Measurements from ENCODE around the gene DBR1.

DBR1 gene

GRCh38 chr3:138124188-138124587, 50.5 kb downstream of the DBR1 start:
- DNase-seq (ENCODE audit: low read depth, low spot score), result no peak

- DNase-seq (ENCODE audit: low read depth, low spot score), result no peak
These were observed 55.3 kb downstream of the DBR1 start for GRCh38 chr3:138119423-138119766.

- peak; percentile 77 for DNase-seq (ENCODE audit: low read depth, low spot score)
These were observed 55.9 kb downstream of the DBR1 start for GRCh38 chr3:138118612-138119422.

- no peak for DNase-seq (ENCODE audit: low read depth, low spot score)
These were observed 59.4 kb downstream of the DBR1 start, which contains the start of gene DZIP1L for GRCh38 chr3:138114988-138115971. Gene DZIP1L (minus strand): TSS chr3:138115608. CDS start chr3:138103971, 11,637 bp downstream.

- DNase-seq (ENCODE audit: low read depth, low spot score), result no peak
These were observed 60.2 kb downstream of the DBR1 start for GRCh38 chr3:138114431-138114918.

- no peak for DNase-seq (ENCODE audit: low read depth, low spot score)
These were observed 61.4 kb downstream of the DBR1 start for GRCh38 chr3:138113326-138113725.

- no peak for DNase-seq (ENCODE audit: low read depth, low spot score)
These were observed 62.4 kb downstream of the DBR1 start for GRCh38 chr3:138112362-138112761.

All from iPS DF 19.7 (cell line).